Measurements from ENCODE around the gene MEF2A. TPM values are rescaled to one million over a fixed set of nuclear protein-coding genes. Genes with fewer than 3 reads are reported as not detected.

Gene MEF2A
- total RNA-seq, 1 donor from 2014 or later: 49.5 TPM

DNA sequence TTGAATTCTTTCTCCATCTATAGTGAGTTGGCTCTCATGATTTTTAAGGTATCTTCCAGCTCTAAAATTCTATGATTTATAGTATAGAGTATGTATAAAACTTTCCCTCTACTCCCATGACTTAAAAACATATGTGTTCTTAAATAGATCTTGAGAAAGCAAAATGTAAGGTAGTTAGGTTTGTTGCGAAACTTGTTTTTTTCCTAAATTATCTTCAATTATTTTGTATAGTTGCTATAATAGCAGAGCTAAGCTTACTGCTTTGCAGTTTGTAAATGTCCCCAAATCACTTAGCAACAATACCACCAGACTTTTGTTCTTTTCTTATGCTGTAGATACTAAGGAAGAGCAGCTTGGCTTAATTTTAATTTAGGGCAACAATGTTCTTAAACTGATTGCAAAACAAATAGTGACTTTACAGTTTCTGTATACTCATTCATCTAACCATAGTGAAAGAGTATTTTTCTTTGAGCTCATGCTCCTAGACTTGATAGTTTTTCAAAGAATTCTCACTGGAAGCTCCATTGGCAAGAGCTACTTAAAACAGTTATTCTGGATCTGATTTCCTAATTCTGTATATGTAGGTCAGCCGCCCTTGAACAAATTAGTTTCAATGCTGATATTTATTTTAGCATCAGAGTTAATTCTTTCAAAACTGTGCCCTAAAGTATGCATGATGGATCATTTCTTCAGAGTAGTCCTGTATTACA, 106.3 kb downstream of the MEF2A start:
- no peaks in the 10 kb centered on the region for H3K27me3 Mint-ChIP-seq (ENCODE audit: unreplicated experiment)
- TF ChIP-seq, protein P1, sequence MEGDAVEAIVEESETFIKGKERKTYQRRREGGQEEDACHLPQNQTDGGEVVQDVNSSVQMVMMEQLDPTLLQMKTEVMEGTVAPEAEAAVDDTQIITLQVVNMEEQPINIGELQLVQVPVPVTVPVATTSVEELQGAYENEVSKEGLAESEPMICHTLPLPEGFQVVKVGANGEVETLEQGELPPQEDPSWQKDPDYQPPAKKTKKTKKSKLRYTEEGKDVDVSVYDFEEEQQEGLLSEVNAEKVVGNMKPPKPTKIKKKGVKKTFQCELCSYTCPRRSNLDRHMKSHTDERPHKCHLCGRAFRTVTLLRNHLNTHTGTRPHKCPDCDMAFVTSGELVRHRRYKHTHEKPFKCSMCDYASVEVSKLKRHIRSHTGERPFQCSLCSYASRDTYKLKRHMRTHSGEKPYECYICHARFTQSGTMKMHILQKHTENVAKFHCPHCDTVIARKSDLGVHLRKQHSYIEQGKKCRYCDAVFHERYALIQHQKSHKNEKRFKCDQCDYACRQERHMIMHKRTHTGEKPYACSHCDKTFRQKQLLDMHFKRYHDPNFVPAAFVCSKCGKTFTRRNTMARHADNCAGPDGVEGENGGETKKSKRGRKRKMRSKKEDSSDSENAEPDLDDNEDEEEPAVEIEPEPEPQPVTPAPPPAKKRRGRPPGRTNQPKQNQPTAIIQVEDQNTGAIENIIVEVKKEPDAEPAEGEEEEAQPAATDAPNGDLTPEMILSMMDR (IDR thresholded peaks at IDR 0.05; ENCODE audit: partially characterized antibody, unreplicated experiment): no peak
- H3K4me3 Mint-ChIP-seq (ENCODE audit: unreplicated experiment): no peak overlapping the region
- DNase-seq: no peak
- no peaks in the 10 kb centered on the region for H3K9me3 Mint-ChIP-seq (ENCODE audit: unreplicated experiment)
- no peaks in the 10 kb centered on the region for H3K4me1 Mint-ChIP-seq (ENCODE audit: low read depth, unreplicated experiment)
- H3K27ac Mint-ChIP-seq (ENCODE audit: unreplicated experiment): no peak overlapping the region
- H3K36me3 Mint-ChIP-seq (ENCODE audit: unreplicated experiment): no peaks in the 10 kb centered on the region

DNA sequence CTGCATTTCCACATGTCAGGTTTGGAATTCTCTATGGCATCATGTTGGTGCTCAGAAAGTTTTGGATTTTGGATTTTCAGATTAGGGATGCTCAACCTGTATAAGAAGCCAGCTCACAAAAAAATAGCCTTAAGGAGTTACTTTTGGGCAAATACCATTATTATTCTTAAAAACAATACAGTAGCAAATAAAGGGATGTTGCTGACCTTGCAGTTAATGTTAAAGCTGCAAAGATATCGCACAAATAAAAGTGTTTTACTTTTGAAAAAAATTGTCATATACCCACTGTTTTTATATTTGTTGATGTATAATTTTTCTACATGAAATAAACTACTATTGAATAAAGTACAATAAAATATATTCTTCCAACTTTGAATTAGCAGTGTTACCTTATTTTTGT, 107.3 kb downstream of the MEF2A start:
- H3K4me3 Mint-ChIP-seq (ENCODE audit: unreplicated experiment): no peak overlapping the region
- DNase-seq: no peak
- H3K27me3 Mint-ChIP-seq (ENCODE audit: unreplicated experiment): no peaks in the 10 kb centered on the region
- no peaks in the 10 kb centered on the region for H3K36me3 Mint-ChIP-seq (ENCODE audit: unreplicated experiment)
- H3K27ac Mint-ChIP-seq (ENCODE audit: unreplicated experiment): no peak overlapping the region
- no peaks in the 10 kb centered on the region for H3K9me3 Mint-ChIP-seq (ENCODE audit: unreplicated experiment)
- no peaks in the 10 kb centered on the region for H3K4me1 Mint-ChIP-seq (ENCODE audit: low read depth, unreplicated experiment)
- TF ChIP-seq, protein P1 (IDR thresholded peaks at IDR 0.05; ENCODE audit: partially characterized antibody, unreplicated experiment): no peak

DNA sequence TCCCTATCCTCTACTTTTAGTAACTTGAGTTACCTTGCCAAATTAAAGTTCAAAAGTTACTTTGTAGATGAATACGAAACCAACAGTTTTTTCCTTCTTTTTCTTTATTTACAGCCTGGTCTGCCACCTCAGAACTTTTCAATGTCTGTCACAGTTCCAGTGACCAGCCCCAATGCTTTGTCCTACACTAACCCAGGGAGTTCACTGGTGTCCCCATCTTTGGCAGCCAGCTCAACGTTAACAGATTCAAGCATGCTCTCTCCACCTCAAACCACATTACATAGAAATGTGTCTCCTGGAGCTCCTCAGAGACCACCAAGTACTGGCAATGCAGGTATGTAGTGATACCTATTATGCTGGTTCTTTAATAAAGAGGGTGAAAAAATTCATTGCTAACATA, 108.5 kb downstream of the MEF2A start:
- Mint-ChIP-seq H3K9me3 (ENCODE audit: unreplicated experiment) (no peaks in the 10 kb centered on the region), H3K4me1 (ENCODE audit: low read depth, unreplicated experiment) (no peaks in the 10 kb centered on the region), H3K27ac (ENCODE audit: unreplicated experiment) (no peak overlapping the region), H3K27me3 (ENCODE audit: unreplicated experiment) (no peaks in the 10 kb centered on the region), H3K36me3 (ENCODE audit: unreplicated experiment) (peaks cover 8% of the 10 kb centered on the region), H3K4me3 (ENCODE audit: unreplicated experiment) (no peak overlapping the region)
- no peak for DNase-seq
- TF ChIP-seq, protein P1 (IDR thresholded peaks at IDR 0.05; ENCODE audit: partially characterized antibody, unreplicated experiment): no peak

DNA sequence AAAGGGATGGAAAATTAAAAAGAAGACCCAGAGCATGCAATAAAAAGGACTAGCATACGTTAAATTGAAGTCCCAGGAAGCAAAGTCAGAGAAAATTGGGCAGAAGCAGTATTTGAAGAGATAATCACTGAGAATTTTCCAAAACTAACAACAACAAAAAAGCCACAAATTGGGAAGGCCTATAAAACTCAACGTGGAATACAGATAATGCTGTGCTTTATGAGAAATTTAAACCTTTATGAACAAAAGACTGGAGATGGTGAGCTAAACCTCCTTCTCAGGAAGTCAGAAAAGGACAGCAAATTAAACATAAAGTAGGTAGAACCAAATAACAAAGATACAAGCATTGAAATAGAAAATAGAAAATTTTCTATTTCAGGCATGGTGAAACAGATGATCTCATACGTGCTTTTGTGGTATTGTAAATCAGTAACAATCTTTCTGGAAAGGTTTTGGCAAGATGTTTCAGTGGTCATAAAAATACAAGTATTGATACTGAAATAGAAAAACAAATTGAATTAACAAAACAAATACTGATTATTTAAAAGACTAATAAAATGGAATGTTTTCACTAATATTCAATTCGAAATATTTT, 111.9 kb downstream of the MEF2A start:
- Mint-ChIP-seq H3K4me1 (ENCODE audit: low read depth, unreplicated experiment) (no peaks in the 10 kb centered on the region), H3K4me3 (ENCODE audit: unreplicated experiment) (no peak overlapping the region), H3K27ac (ENCODE audit: unreplicated experiment) (no peak overlapping the region), H3K27me3 (ENCODE audit: unreplicated experiment) (no peaks in the 10 kb centered on the region), H3K9me3 (ENCODE audit: unreplicated experiment) (no peaks in the 10 kb centered on the region), H3K36me3 (ENCODE audit: unreplicated experiment) (peaks cover 11% of the 10 kb centered on the region)
- TF ChIP-seq, protein P1 (IDR thresholded peaks at IDR 0.05; ENCODE audit: partially characterized antibody, unreplicated experiment): no peak
- DNase-seq: no peak

DNA sequence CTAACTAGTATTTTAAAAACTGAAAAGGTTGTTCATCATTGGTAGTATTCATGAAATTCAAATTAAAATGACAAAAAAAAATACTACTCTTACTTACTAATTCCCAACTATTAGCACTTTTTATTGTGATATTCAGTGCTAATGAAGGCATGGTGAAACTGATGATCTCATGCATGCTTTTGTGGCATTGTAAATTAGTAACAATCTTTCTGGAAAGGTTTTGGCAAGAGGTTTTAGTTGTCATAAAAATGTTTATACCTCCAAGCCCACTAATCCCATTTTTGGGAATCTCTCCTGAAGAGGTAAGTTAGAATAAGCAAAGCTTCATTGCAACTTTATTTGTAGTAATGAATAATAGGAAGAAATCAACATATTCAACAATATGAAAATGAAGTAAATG, 114.5 kb downstream of the MEF2A start:
- no peak for DNase-seq
- Mint-ChIP-seq H3K4me3 (ENCODE audit: unreplicated experiment) (no peak overlapping the region), H3K4me1 (ENCODE audit: low read depth, unreplicated experiment) (no peaks in the 10 kb centered on the region), H3K9me3 (ENCODE audit: unreplicated experiment) (peaks cover 2% of the 10 kb centered on the region), H3K27me3 (ENCODE audit: unreplicated experiment) (no peaks in the 10 kb centered on the region), H3K27ac (ENCODE audit: unreplicated experiment) (no peak overlapping the region), H3K36me3 (ENCODE audit: unreplicated experiment) (peaks cover 28% of the 10 kb centered on the region)
- TF ChIP-seq, protein P1 (IDR thresholded peaks at IDR 0.05; ENCODE audit: partially characterized antibody, unreplicated experiment): no peak

Data from glutamatergic neuron (in vitro differentiated cells).